Myocyte (in vitro differentiated cells): ENCODE data around the gene SLAIN1. TPM values are rescaled to one million over a fixed set of nuclear protein-coding genes. Genes with fewer than 3 reads are reported as not detected.
A peak's percentile ranks its signal among the peaks of the same experiment; 100 is the strongest.

ENCODE experiments used
- DNase-seq: peaks from one replicate; pipeline ENCODE4 v3.0.0-alpha.2; 2012; ENCODE audit warnings: low read depth
- total RNA-seq: library from RNA; depleted of rRNA; stranded (reverse); fragments of >200 nt; gene quantifications from 2 replicates; pipeline ENCODE4 v1.2.3, GENCODE V29; 2014

Gene SLAIN1
- total RNA-seq, 1 donor from 2014 or later = 0.21 TPM

DNA sequence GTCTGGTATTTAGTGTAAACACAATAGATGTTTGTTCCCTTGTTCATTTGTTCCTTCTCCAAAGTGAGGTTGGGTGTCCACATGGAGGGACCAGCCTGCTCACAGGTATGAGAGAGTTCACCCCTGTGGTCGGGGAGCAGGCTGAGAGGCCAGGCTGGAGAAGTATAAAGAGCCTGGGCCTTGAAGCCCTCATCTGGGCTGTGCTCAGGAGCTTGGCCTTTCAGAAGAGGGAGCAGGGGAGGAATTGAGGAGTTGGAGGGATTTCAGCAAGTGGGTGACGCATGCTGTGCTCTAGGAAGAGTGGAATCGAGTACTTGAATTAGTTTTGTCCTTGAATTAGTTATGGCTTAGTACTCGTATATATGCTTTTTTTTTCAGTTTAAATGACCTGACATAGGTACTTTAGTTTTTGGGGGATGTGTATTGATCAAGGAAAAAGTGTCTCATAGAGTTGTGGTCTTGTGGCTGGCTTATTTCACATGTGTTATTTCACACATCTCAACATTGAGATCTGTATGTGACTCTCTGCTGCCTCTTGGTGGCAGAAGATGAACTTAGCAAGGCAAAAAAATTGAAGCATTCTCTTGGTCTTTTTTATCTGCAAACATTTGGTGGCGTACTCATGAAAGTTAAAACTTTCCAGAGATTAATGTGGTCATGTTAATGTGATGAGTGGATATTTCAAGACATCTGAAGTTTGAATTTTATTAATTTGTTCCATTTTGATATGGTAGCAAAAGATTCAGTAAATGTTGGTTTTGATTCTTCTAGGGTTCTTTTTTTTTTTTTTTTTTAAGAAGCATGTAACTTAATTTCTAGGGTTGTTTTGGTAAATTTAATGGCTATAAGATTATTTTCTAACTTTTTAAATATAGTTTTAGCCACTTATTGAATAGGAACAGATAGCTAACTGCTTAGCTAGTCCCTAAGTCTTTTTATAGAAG lies 54.3 kb downstream of the SLAIN1 start:
- peak; percentile 58 for DNase-seq

DNA sequence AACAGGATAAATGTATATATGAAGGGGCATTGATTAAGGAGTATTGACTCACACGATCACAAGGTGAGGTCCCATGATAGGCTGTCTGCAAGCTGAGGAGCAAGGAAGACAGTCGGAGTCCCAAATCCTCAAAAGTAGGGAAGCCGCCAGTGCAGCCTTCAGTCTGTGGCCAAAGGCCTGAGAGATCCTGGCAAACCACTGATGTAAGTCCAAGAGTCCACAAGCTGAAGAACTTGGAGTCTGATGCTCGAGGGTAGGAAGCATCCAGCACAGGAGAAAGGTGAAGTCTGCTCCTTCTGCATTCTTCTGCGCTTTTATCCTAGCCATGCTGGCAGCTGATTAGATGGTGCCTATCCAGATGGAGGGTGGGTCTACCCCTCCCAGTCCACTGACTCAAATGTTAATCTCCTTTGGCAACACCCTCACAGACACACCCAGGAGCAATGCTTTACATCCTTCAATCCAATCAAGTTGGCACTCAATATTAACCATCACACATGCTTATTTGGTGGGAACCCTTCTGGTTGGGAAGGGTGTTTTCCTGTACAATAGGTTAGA lies 55.1 kb downstream of the SLAIN1 start:
- no peak for DNase-seq

DNA sequence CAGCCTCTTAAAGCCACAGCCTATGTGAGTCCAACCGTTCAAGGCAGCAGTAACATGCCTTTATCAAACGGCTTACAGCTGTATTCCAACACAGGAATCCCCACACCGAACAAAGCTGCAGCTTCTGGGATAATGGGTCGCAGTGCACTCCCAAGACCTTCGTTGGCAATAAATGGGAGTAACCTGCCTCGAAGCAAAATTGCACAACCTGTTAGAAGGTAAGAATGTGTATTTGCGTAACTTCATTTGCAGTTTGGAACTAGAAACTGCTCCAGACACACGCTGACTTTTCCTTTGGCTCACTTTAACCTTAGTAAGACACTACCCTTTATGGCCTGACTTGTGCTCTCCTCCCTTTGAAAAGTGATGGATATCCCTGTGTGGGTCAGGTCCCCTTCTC lies 63.4 kb downstream of the SLAIN1 start:
- DNase-seq = no peak

DNA sequence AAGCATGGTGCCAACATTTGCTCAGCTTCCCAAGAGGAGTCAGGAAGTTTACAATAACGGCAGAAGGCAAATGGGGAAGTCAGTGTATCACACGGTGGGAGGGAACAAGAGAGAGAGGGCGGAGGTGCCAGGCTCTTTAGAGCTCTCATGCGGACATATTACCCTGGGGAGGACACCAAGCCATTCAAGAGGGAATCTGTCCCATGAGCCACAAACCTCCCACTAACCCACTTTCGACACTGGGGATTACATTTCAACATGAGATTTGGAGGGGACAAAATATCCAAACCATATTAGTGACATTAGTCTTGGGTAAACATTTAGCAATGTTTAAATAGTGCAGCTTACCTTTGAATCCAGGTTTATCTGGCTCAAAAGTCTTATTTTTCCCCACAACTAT lies 69.9 kb downstream of the SLAIN1 start:
- DNase-seq = no peak

DNA sequence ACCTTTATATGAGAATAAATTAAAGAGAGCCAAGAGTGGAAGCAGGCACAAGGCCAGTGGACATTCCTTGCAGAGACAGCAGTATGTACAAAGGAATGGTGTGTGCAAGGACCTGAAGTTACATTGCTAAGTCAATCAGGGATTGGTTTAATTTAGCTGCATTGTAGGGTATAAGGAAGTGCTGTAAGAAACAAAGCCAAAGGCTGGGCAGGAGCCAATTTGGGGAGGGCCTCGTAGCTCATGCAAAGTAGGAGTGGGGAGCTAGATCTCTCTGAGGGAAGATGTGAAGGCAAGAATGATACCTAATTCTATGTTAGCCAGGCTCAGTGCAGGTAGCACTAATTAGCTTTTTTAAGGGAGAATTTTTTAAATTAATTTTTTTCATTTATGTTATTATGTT lies 76.7 kb downstream of the SLAIN1 start:
- DNase-seq = no peak

DNA sequence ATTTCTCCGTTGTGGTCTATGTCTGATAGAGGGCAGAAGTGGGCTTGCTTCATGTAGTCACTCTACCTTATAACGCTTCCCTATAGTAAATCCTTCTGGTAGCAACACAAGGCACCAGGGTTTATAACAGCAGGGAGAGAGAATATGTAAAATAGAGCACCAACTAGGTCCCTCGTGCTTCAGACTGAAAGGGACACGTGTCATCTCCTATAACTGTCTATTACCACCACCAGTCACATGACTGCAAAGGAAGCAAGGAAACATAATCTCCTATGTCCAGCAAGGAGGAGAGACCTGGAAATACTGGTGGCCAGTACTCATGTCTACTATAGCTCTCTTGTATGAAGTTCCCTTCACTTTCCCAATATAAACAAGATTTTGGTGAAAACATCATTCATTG lies 79.2 kb downstream of the SLAIN1 start:
- DNase-seq = peak; percentile 13

DNA sequence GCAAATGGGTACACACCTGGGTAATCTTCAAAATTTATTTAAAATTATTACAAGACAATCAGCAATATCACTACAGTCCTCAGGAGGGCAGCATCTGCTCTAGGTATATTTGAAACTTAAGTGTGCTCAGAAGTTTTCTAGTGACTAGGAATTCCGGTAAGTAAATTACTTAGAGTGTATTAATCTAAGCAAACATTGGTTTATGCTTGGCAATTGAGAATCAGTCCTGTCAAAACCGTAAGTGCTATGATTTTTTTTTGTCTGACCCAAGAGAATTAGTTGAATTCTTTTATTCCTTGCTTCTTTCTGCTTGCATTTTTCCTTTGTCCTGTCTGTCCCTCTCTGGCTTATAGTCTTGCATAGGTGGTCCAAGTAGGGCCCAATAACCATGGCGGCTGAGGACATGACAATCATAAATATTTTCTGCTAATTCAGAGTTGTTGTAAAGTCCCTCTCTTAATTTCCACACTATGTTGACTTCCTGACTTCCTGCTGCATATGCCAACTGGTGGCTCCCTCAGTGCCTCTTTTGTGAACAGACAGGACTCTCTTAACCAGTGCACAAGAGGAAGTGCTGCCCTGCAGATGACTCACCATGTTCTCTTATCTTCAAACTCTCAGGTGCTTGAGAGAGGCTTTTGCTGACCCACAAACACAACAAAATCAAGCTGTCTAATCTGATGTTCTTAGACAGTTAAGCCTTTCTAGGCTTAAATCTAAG lies 82.2 kb downstream of the SLAIN1 start:
- DNase-seq = peak; percentile 71

DNA sequence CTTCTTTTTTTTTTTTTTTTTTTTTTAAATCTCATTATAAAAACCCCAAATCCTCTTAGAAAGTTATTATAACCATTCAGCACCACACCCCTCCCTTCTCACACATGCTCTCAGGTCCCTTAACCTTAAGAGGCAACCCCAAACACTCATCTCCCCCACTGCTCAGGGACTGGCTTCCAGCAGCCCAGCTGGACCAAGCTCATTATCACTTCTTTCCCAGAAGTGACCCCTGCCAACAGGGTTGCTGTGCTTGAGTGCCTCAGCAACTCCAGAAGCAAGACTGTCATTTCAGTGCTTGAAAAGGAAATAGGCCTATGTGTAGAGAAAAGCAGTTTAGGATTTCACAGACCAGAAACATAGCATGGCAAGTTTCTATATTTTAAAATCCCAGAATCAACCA lies 84.3 kb downstream of the SLAIN1 start:
- no peak for DNase-seq

DNA sequence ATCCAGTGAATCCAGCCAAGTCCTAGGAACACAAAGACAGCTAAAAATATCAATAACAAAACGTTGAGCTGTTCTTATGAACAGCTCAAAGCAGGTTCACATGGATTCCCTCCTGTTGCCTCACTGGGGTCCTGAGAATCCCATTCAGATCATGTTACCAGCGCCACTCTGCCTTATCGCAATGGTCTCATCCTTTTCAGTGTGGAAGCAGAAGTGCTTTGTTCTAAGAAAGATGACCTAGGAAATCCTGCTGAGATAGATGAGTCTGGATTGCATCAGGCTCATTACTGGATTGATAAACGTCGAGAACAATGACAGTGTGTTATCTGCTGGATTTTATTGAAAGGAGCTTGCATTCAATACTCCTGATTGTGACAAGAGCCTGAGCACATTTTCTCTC lies 87.0 kb downstream of the SLAIN1 start:
- no peak for DNase-seq

DNA sequence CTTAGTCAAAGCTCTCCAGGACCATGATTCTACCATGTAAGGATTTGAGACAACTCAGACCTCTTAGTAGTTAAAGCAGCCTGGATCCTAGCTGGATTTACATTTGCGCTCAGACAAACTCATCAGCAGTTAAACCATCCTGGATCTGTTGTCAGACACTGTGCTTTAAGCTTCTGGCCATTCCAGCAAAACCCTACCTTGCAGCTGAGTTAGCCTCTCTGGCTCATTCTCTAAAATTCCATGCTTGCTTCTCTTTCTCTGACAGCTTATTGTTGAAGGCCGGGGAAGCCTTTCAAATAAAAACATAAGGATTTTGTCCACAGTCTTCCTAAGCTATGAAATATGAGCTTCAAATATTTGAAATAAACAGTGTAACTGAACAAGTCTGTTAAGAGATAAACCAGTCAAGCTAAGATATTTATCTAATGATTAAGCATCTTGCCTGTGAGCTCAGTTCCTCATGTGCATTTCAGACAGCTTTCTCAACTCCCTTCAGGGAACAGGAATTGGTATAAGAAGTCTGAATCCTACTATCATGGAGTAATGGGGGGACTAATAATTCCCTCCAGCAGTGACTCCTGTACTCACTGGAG lies 89.3 kb downstream of the SLAIN1 start:
- no peak for DNase-seq

DNA sequence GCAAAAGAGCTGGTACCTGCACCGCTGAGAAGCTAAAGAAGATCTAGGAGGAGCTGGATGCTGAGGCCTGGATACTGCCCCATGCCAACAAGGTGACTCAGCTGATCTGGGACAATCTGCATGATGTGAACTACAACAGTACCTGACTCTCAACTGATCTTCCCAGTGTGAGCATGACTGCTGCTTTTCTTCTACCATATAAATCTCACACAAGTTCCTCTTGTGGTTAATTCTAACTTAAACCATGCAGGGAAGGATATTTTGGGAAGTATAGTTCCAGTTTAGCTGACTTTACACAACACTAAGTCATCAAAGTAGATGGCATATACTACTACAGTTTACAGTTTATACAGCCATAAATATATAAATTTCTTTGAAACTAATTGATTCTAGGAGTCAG lies 91.9 kb downstream of the SLAIN1 start:
- DNase-seq = no peak

DNA sequence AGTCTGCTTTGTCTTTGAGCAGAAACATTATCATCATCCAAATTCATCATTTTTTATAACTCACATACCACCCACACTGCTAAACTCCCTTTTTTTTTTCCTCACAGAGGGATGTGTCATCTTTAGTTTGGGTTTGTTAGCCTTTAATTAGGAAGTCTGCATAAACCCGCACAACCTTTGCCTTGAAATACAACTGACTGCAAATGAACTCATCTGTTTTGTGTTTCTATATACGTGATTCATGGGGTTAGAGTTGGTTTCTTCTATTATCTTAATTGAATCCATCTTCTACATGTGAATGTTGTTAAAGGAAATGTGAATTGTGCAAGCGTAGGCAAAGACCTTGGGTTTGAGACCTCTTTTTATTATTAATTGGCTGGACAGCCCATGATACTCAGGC lies 102.7 kb downstream of the SLAIN1 start:
- no peak for DNase-seq

DNA sequence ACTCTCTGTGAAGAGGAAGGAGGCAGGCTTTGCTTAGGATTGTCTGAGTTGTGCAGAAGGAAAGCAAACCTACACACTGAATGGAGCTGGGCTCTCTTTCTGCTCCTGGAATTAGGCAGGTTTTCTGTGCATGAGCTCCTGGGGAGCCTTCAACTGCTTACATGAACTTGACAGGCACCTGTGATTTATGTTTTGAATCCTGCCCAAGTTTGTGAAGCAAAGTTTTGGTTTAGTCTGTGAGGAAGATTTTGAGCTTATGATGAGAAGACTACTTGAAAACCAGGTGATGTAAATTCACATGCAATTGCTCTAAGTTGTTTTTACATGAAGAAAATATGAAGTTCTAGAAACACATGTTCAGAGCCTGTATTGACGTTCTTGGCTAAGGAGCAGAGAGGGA lies 109.0 kb downstream of the SLAIN1 start:
- DNase-seq = no peak

DNA sequence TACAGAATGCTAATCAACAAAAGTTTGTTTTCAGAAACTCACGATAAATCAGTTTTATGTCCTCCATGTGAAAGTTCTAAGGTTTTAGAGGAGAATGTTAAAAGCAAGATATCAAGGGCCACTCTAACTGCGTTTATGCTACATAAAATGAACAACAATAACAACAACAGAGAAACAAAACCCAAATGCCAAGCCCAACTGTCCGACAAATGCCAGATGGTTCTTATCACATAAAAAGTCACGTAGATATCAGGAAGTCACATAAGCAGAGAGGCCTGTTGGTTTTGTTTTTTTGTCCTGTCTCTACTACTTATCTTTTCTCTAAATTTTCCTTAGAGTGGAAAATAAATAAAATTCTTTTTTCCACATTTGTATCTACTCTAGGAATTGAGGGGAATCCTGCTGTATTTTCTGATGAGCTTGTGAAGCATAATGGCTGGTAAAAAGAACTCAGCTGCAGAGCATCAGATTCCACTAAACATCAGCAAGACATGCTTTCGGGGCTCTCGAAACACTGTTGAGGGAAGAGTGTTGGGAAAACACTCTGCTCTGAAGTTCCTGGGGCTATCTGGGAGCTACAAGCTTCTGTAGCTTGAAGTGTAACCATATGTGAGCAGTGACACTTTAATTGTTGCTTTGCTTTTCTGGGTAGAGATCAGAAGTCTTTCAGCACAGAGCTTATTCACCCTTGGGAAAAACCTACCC lies 110.1 kb downstream of the SLAIN1 start:
- no peak for DNase-seq

DNA sequence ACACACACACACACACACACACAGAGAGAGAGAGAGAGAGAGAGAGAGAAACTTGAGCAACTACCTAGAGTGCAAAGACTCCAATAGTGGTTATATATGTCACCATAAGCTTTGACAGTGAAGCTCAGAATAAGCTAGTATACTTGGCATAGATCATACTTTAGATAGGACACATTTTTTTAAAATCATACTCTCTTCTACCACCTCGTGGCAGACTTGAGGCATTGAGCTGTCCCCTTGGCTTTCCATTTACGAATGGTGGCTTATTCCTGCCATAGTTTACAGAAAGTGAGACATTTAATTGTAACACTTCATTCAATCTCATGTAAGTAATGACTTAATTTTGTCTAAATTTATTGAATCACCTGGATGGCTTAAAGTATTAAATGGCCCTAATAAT lies 112.9 kb downstream of the SLAIN1 start:
- peak; percentile 41 for DNase-seq

DNA sequence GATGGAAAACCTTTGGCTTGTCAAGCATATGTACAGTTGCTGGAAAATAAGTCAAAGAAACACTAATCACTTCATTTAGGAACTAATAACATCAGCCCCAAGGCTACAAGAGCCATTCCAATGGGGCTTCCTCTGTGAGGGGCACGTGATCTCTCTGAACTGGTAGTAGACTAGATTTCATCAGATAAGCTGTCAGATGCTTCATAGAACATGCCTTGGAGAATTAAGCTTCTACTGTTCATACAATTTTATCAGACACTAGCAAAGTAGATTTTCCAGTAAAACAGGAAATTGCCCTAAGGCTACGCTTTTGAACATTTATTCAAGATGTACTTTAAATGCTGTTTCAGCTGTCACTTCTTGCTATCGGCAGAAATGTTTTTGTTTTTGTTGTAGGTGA lies 113.4 kb downstream of the SLAIN1 start:
- DNase-seq = no peak

DNA sequence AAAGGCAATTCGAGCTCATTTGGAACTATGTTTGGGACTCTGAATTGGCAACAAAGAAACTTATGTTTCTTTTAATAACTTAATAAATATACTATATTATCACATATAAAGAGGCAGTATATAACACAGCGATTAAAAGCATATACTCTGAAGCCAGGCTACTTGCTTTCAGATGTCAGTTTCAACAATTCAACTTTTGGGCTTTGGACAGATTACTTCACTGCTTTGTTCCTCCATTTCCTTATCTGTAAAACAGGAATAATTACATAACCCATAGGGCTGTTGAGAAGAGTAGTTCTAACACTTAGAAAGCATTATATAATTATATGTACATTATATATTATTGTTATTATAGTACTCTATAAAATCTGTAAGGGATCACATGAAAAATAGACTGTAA lies 113.9 kb downstream of the SLAIN1 start:
- no peak for DNase-seq

DNA sequence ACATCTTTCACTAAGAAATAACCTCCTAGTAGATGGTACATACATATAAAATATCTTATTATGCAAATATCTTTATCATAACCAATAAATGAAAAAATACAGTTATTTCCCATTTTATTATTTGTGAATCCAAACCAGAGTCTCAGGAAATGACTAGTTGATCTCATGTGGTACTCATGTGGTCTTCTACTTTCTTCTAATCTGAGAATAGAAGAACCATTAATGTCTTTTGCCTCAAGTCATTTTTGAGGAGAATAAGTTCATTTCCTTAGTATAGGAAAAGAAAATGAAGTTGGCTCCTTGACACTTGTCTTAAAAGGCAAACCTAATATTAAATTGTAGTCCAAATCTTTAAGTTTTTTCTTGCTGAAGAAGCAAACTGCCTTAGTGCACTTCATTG lies 114.5 kb downstream of the SLAIN1 start:
- no peak for DNase-seq
